GM08714 (cell line): ENCODE data around the gene MYH15.

Experiments
- H3K4me3 ChIP-seq: fragments of 200-500 bp; sonication (Bioruptor generic); 2 replicates; pipeline ENCODE4 v1.5.1; 2014; ENCODE audit warnings: mild to moderate bottlenecking, low read length, inconsistent platforms
- ZNF274 ChIP-seq: IDR thresholded peaks from 2 replicates; pipeline ENCODE4 v1.6.1; 2012; ENCODE audit warnings: mild to moderate bottlenecking, low read depth, low read length

MYH15 gene

DNA sequence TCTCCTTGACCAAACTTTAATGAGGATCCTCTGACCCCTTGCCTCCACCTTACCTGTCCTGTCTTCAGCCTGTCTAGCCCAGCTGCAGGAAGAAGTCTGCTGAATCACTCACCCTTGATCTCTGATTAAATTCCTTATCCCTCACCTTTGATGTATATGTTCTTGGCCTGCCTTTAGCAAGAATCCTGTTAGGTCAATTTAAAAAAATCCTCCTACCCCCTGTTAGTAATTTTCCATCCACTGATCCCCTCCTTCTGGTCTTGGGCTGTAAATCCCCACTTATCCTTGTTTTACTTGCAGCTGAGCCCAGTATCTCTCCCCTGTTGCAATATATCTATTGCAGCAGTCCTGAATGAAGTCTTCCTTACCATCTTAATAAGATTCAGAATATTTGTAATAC is 39.0 kb downstream of the MYH15 start:
- TF ChIP-seq ZNF274, result no peak

DNA sequence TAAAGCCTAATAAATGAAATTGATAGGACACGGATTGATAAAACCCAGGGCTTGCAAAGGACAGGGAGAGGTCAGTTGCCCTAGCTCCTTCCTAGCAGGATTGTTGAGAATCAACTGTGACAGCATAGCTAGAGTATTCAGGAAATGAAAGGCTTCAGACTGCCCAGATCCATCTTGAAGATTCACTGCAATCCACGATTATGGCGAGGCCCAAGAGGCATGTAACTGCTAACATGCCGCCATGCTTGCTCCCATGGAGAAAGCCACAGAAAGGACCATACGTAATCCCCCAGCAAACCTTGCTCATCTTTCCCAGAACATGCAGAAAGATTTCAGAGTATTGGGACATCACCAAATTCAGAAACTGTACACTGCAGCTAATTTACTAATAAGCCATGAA is 41.3 kb downstream of the MYH15 start:
- H3K4me3 ChIP-seq, result no peak overlapping the region
- no peak for TF ChIP-seq ZNF274

More for the DNA sequence above, 39.0 kb downstream of the MYH15 start:
- no peak overlapping the region for H3K4me3 ChIP-seq

DNA sequence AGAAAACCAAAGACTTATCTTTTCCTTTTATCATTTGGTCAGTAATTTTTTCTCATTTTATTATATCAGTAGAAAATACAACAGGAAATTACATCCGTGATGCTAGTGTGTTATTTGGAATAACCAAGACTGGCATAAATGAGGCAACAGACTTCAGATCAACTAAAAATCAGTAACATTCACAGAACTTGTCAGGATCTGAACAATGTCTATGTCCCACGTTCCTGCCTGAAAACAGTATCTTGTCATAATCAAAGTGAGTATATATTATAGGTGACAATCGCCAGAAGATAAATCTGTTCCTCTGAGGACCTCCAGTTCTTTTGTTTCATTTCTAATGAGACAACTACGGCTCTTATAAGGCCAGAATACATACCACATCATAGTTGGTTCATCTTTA is 41.8 kb downstream of the MYH15 start:
- TF ChIP-seq ZNF274, result no peak
- H3K4me3 ChIP-seq, result no peak overlapping the region

DNA sequence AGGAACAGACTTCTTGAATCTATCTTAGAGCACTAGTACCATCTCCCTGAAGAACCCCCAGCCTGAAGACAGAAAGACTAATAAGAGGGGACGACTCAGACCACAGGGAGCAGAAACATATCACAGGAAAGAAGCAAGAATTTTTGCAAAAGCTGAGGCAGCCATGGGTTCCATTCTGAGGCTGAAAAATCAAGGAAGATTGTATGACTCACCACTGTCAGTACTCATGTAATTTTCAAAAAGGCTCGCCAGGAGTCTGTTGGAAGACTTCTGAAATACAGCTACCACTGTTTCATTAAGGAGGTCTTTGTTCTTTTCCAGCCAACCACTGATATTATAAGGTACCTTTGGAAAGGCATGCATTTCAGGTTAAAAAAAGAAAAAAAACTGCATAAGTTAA is 47.5 kb downstream of the MYH15 start:
- H3K4me3 ChIP-seq, result no peak overlapping the region
- no peak for TF ChIP-seq ZNF274

DNA sequence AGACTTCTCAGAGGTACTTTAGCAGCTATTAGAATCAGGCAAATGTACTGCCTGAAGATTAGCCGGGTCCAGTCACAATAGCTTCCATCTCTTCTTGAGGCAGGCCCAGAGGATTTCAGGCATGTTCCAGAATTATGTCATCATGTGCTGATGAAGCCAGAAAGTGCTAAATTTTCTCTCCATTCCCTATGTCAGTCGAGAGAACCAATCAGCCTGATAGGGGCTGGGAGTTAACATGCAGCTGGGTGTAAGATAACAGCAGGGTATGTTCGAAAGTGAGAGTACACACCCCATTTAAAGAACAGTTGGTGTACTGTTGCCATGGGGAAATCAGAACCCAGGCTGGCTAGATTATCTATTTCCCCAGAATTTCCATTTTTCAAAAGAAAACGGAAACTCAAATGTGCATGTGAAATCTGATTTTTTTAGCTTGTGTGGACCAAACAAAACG is 48.7 kb downstream of the MYH15 start:
- H3K4me3 ChIP-seq, result no peak overlapping the region
- TF ChIP-seq ZNF274, result no peak

DNA sequence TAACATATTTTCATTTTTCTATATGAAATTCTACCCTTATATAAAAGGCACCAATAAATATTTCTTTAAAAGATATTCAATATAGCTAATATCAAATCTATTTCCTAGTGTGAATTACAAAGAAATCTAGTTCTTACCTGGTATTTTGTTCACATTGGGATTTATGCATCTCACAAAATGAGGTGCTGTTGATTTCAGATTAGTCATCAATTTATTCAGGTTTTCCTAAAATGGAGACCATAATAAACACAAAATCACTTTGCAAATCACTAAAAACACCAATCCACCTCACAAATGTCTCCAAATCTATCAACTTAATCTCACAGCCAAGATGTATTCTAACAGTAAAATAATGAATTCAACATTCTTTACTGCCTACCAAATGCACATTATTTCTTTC is 51.2 kb downstream of the MYH15 start:
- TF ChIP-seq ZNF274, result no peak
- H3K4me3 ChIP-seq, result no peak overlapping the region

DNA sequence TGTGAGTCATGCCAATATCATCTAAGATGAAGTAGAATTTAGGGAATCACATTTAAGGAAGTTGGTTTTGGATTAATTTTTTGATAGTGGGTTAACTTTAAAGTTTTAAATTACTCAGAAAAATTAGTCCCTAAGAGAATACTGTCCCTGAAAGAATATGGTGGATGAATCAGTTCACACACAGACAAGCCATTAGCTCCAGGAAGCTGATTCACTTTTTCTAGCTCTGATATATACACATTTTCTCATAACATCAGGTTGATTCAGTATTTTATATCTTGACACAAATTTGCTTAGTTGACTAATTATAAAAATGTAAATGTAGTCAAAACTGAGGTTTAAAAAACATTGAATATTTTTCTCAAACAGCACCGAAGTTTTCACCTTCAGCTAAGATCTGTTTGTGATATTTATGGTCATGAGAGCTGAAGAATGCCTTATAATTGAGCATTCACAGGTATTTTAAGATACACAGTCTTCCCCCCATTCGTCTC is 55.1 kb downstream of the MYH15 start:
- TF ChIP-seq ZNF274, result no peak
- no peak overlapping the region for H3K4me3 ChIP-seq

DNA sequence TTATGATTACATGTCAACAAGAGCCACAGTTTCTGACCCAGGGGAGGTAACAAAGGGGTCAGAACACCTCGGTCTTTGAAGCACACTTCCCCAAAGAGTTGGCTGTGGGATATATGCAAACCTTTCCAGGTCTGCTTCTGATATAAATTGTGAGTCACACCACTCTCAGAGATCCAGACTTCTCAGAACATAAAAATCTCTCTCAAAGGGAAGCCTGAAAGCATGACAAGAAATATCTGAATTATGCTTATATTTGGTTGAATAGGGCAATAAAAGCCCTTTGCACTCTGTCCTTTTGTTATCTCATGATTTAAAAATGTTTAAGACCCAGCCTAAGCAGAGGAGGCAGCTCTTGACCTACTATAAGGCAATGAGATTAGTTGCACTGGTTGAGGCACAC is 56.8 kb downstream of the MYH15 start:
- no peak for TF ChIP-seq ZNF274
- no peak overlapping the region for H3K4me3 ChIP-seq

DNA sequence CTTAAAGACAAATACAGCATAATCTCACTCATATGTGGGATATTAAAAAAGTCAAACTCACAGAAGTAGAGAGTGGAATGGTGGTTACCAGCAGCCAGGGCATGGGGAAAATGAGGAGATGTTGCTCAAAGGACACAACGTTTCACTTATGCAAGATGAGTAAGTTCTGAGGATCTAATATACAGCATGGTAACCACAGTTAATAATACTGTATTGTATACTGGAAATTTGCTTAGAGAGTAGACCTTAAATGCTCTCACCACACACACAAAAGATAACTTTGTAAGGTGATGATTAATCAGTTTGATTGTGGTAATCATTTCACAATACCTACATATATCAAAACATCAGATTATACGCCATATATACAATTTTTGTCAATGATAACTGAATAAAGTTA is 60.0 kb downstream of the MYH15 start:
- no peak for TF ChIP-seq ZNF274
- H3K4me3 ChIP-seq, result no peak overlapping the region

DNA sequence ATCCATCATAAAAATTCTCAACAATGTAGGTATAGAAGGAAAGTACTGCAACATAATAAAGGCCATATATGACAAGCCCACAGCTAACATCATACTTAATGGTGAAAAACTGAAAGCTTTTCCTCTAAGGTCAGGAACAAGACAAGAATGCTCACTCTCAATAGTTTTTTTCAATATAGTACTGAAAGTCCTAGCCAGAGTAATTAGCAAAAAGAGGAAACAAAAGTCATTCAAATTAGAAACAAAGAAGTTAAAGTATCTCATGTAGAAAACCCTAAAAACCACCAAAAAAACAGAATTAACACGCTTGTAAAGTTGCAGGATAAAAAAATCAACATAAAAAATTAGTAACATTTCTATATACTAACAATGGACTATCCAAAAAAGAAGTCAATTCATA is 61.8 kb downstream of the MYH15 start:
- H3K4me3 ChIP-seq, result no peak overlapping the region
- no peak for TF ChIP-seq ZNF274

DNA sequence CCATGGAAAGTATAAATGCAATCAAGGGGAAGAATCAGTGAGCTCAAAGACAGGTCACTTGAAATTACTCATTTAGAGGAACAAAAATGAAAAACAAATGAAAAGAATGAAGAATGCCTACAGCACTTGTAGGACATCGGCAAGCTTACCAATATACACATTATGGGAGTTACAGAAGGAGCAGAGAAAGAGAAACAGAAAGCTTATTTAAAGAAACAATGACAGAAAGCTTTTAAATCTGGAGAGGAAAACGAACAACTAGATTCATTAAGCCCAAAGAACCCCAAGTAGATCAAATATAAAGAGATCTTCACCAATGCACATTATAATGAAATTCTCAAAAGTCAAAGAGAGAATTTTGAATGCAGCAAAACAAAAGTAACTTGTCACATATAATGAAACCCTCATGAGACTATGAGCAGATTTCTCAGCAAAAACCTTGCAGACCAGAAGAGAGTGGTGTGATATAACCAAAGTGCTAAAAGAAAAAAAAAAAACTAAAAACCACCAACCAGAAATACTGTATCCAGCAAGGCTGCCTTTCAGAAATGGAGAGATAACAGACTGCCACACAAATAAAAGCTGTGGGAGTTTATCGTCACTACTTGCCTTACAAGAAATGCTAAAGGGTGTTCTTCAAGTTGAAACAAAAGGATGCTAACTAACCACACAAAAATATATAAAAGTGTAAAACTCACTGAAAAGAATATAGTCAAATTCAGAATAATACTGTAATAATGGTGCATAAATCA is 63.1 kb downstream of the MYH15 start:
- no peak overlapping the region for H3K4me3 ChIP-seq
- no peak for TF ChIP-seq ZNF274

DNA sequence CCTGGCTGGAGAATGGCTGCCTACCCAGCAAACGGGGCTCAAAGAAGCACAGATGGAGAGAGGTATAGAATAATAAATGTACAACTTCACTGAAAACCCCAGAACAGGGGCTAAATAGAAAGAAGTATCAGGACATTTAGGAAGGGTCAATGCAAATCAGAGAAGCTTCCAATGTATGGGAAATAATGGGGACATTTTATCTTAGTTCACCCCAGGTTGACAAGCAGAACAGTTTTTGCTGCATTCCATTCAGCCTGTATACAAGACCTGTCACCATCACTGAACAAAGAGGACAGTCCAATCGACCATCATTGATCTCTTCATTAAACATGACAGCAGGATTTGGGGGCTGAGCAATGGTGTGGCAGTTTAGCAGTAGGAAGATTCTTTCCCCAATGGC is 68.1 kb downstream of the MYH15 start:
- no peak for TF ChIP-seq ZNF274
- no peak overlapping the region for H3K4me3 ChIP-seq

DNA sequence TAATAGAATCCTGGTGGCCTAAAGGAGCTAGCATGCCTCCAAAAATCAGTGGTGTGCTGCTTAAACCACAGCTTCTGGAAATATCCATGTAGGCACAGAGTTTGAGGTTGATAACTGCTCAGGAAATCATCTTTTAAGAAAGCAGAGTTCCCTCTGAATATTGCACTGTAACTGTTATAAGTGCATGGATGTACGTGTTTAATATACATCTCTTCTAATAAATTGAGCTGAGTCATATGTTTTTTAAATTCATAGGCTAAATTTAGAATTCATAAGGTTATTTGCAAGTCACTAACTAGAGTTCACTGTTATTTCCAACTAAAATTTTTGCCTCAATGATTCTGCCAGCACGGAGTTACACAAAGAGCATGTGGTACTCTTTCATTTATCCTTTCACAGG is 68.9 kb downstream of the MYH15 start:
- no peak overlapping the region for H3K4me3 ChIP-seq
- TF ChIP-seq ZNF274, result no peak

DNA sequence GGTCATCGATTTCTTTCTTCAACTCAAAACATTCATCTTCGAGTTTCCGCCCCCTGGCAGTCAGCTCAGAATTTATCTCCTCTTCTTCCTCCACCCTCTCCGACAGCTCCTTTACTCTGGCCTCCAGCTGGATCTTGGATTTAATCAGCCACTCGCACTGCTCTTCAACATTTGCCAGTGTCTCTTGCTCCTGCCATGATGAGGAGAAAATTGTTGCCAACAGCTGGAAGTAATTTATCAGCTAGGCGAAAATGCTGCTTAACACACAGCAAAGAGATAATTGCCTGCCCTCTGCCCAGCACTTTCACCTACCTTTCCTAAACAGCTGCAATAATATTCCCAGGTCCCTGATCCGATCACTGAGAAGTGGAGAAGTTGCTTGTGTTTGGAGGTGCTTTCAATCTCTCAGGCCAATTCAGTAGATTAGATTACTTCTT is 69.3 kb downstream of the MYH15 start:
- TF ChIP-seq ZNF274, result no peak
- H3K4me3 ChIP-seq, result no peak overlapping the region

DNA sequence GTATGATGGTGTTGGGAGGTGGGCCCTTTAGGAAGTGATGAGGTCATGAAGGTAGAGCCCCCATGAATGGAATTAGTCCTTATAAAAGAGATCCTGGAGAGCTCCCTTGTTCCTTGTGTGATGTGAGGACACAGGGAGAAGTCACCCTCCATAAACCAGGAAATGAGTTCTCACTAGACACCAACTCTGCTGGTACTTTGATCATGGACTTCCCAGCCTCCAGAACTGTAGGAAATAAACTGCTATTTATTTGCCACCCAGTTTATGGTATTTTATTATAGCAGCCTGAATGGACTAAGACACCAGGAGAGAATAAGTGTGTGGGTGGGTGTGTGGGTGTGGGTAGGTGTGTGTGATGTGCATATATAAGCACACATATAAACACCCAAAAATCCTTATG is 71.9 kb downstream of the MYH15 start:
- TF ChIP-seq ZNF274, result no peak
- H3K4me3 ChIP-seq, result no peak overlapping the region

DNA sequence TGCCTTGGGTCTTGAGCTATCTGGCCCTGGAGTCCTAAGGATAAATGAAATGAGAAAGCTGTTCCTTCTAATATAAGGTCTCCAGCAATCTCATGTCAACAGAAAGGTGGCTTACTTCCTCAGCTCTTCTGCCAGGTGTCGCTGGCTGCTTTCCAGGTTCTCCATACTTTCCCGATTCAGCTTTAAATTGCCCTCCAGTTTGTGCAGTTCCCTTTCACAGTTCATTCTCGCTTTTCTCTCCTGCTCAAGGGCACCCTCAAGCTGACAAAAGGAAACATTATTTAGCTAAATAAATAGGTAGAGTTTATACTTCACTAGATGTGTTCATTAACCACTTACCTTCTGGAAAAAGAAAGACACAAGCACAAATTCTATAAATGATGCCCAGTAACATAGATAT is 73.0 kb downstream of the MYH15 start:
- no peak for TF ChIP-seq ZNF274
- no peak overlapping the region for H3K4me3 ChIP-seq
